Breast epithelium (tissue), 4 donors: Measurements from ENCODE around the gene CTSS. TPM values are rescaled to one million over a fixed set of nuclear protein-coding genes. Genes with fewer than 3 reads are reported as not detected.

Experiments
- DNase-seq, 2 donors: peaks; one replicate each; pipeline ENCODE4 v3.0.0-alpha.2; 2019; ENCODE audit warnings: low spot score in 2 of 2
- H3K27ac ChIP-seq, 2 donors: fragments of 200-600 bp; sonication (generic) in 1 of 2; one replicate each; pipeline ENCODE4 v1.5.1; 2016 to 2019; ENCODE audit warnings: mild to moderate bottlenecking in 1 of 2
- H3K27me3 ChIP-seq, 2 donors: fragments of 200-600 bp; sonication (generic) in 1 of 2; one replicate each; pipeline versions ENCODE4 v1.5.1 to v1.6.0; 2017 to 2019; ENCODE audit warnings: control low read depth in 1 of 2, mild to moderate bottlenecking in 1 of 2
- H3K36me3 ChIP-seq: fragments of 200-600 bp; one replicate; pipeline ENCODE4 v1.5.1; 2019
- H3K4me1 ChIP-seq, 2 donors: fragments of 200-600 bp; sonication (generic); one replicate each; pipeline ENCODE4 v1.5.1; 2016 to 2019; ENCODE audit warnings: control low read depth in 1 of 2
- H3K4me3 ChIP-seq, 3 donors: fragments of 200-600 bp; sonication (generic); 1 replicate in 2 of 3; 2 replicates in 1 of 3; pipeline ENCODE4 v1.5.1; 2016 to 2019; ENCODE audit warnings: mild to moderate bottlenecking in 3 of 3, moderate library complexity in 2 of 3
- H3K9me3 ChIP-seq, 2 donors: fragments of 200-600 bp; sonication (generic) in 1 of 2; one replicate each; pipeline ENCODE4 v1.5.1; 2016 to 2019; ENCODE audit warnings: control low read depth in 1 of 2
- CTCF ChIP-seq, 3 donors: fragments of 450-650 bp; IDR thresholded peaks; one replicate each; pipeline ENCODE4 v1.5.1; 2016 to 2017; ENCODE audit warnings: antibody characterized with exemption in 3 of 3, mild to moderate bottlenecking in 3 of 3, moderate library complexity in 3 of 3
- POLR2A ChIP-seq: fragments of 450-650 bp; IDR thresholded peaks from one replicate; pipeline ENCODE4 v1.6.1; 2016; ENCODE audit warnings: antibody characterized with exemption, mild to moderate bottlenecking, moderate library complexity
- POLR2AphosphoS5 ChIP-seq, 3 donors: sonication (generic); formaldehyde crosslinking; IDR thresholded peaks; one replicate each; pipeline ENCODE4 v1.6.1; 2017; ENCODE audit warnings: antibody characterized with exemption in 3 of 3
- intact Hi-C: fragments of 100-400 bp; cut with DNase I; formaldehyde crosslinking; loops from one replicate; pipeline ENCODE4 v1.15.1; 2023; ENCODE audit warnings: low total_unique reads
- total RNA-seq, 3 donors: library from RNA; depleted of rRNA; stranded (reverse); fragments of >200 nt; gene quantifications; one replicate each; pipeline ENCODE4 v1.1.0, GENCODE V29; 2016

The CTSS gene
- total RNA-seq, 3 donors from 2014 or later, result 36.1 to 218 (median 153) TPM

GRCh38 chr1:150762552-150762951, 3.0 kb downstream of the CTSS start:
- intact Hi-C loops, result no loop called here
- DNase-seq, result no peak
- no peak overlapping the region for H3K27ac ChIP-seq

GRCh38 chr1:150761801-150762200, 3.8 kb downstream of the CTSS start:
- Histone ChIP-seq H3K4me3 (no peak overlapping the region), H3K36me3 (no peaks in the 10 kb centered on the region), H3K9me3 (no peaks in the 10 kb centered on the region), H3K27ac (no peak overlapping the region), H3K4me1 (no peaks in the 10 kb centered on the region), H3K27me3 (no peaks in the 10 kb centered on the region)
- no peak for TF ChIP-seq CTCF (IDR thresholded peaks at IDR 0.05)
- no peak for DNase-seq
- intact Hi-C loops, result no loop called here

More at GRCh38 chr1:150762552-150762951, 3.0 kb downstream of the CTSS start:
- H3K36me3 ChIP-seq, result no peaks in the 10 kb centered on the region
- no peak for TF ChIP-seq CTCF (IDR thresholded peaks at IDR 0.05)
- TF ChIP-seq POLR2A, result no peak
- TF ChIP-seq POLR2AphosphoS5 (IDR thresholded peaks at IDR 0.05), result no peak
- H3K27me3 ChIP-seq, result no peaks in the 10 kb centered on the region
- H3K9me3 ChIP-seq, result no peaks in the 10 kb centered on the region
- no peaks in the 10 kb centered on the region for H3K4me1 ChIP-seq
- H3K4me3 ChIP-seq, result no peak overlapping the region

GRCh38 chr1:150760013-150760412, 5.6 kb downstream of the CTSS start:
- no peak overlapping the region for H3K4me3 ChIP-seq
- H3K27me3 ChIP-seq, result no peaks in the 10 kb centered on the region
- DNase-seq, result no peak
- no peaks in the 10 kb centered on the region for H3K9me3 ChIP-seq
- TF ChIP-seq POLR2A (no peak), CTCF (IDR thresholded peaks at IDR 0.05) (no peak), POLR2AphosphoS5 (IDR thresholded peaks at IDR 0.05) (no peak)
- H3K36me3 ChIP-seq, result no peaks in the 10 kb centered on the region
- no peaks in the 10 kb centered on the region for H3K4me1 ChIP-seq
- no peak overlapping the region for H3K27ac ChIP-seq
- intact Hi-C loops, result no loop called here

GRCh38 chr1:150753416-150753815, 12.2 kb downstream of the CTSS start:
- Histone ChIP-seq H3K36me3 (no peaks in the 10 kb centered on the region), H3K9me3 (no peaks in the 10 kb centered on the region), H3K27me3 (no peaks in the 10 kb centered on the region), H3K4me3 (no peak overlapping the region), H3K27ac (no peak overlapping the region), H3K4me1 (no peaks in the 10 kb centered on the region)
- TF ChIP-seq POLR2AphosphoS5 (IDR thresholded peaks at IDR 0.05), result no peak
- TF ChIP-seq CTCF (IDR thresholded peaks at IDR 0.05), result no peak
- no peak for TF ChIP-seq POLR2A
- intact Hi-C loops, result loop anchor here (5.0 kb wide), 1 partner anchor 149 kb away; no protein-coding TSS in a partner anchor
- no peak for DNase-seq

- H3K4me1 ChIP-seq, result no peaks in the 10 kb centered on the region
- H3K9me3 ChIP-seq, result no peaks in the 10 kb centered on the region
- H3K27ac ChIP-seq, result no peak overlapping the region
- intact Hi-C loops, result loop anchor here (5.0 kb wide), 1 partner anchor 151 kb away; no protein-coding TSS in a partner anchor
- H3K36me3 ChIP-seq, result no peaks in the 10 kb centered on the region
- H3K27me3 ChIP-seq, result no peaks in the 10 kb centered on the region
- DNase-seq, result no peak
- TF ChIP-seq POLR2A (no peak), POLR2AphosphoS5 (IDR thresholded peaks at IDR 0.05) (no peak), CTCF (IDR thresholded peaks at IDR 0.05) (no peak)
- H3K4me3 ChIP-seq, result no peak overlapping the region
These were observed 14.1 kb downstream of the CTSS start for GRCh38 chr1:150751443-150751842.
